HL-60 (cell line): ENCODE results near the gene NAPSA.

Experiments
- DNase-seq, 2 experiments: peaks; one replicate each; pipeline ENCODE4 v3.0.0-alpha.2; 2010 to 2020; ENCODE audit warnings: low read depth in 1 of 2, low spot score in 1 of 2
- H3K27ac ChIP-seq: fragments of 250-450 bp; sonication (Bioruptor Pico); replicated peaks from 2 replicates; pipeline ENCODE4 v1.5.1; 2020; ENCODE audit warnings: mild to moderate bottlenecking, moderate library complexity
- H3K27me3 ChIP-seq: fragments of 250-450 bp; sonication (Bioruptor Pico); 2 replicates; pipeline ENCODE4 v1.5.1; 2021; ENCODE audit warnings: mild to moderate bottlenecking, moderate library complexity; ENCODE audit not compliant: insufficient read depth, poor library complexity, severe bottlenecking
- H3K4me3 ChIP-seq: replicated peaks from 2 replicates; pipeline ENCODE4 v1.5.1; 2011; ENCODE audit warnings: mild to moderate bottlenecking, control low read depth, low read length; ENCODE audit not compliant: insufficient read depth
- GABPA ChIP-seq: IDR thresholded peaks from 2 replicates; pipeline ENCODE4 v1.6.1; 2012; ENCODE audit warnings: low read depth
- POLR2AphosphoS5 ChIP-seq: IDR thresholded peaks from 2 replicates; pipeline ENCODE4 v1.6.1; 2012; ENCODE audit warnings: low read depth
- SPI1 ChIP-seq: IDR thresholded peaks from 2 replicates; pipeline ENCODE4 v1.6.1; 2012; ENCODE audit warnings: low read depth, mild to moderate bottlenecking, borderline replicate concordance
- TF ChIP-seq, protein P1 (sequence below): IDR thresholded peaks from one replicate; pipeline ENCODE4 v1.5.1; 2011; ENCODE audit warnings: low read length, control low read depth, inconsistent platforms; ENCODE audit not compliant: insufficient read depth
- TF ChIP-seq, protein P2 (sequence below): IDR thresholded peaks from 2 replicates; pipeline ENCODE4 v1.6.1; 2012; ENCODE audit warnings: low read depth; ENCODE audit not compliant: insufficient replicate concordance

NAPSA gene

DNA sequence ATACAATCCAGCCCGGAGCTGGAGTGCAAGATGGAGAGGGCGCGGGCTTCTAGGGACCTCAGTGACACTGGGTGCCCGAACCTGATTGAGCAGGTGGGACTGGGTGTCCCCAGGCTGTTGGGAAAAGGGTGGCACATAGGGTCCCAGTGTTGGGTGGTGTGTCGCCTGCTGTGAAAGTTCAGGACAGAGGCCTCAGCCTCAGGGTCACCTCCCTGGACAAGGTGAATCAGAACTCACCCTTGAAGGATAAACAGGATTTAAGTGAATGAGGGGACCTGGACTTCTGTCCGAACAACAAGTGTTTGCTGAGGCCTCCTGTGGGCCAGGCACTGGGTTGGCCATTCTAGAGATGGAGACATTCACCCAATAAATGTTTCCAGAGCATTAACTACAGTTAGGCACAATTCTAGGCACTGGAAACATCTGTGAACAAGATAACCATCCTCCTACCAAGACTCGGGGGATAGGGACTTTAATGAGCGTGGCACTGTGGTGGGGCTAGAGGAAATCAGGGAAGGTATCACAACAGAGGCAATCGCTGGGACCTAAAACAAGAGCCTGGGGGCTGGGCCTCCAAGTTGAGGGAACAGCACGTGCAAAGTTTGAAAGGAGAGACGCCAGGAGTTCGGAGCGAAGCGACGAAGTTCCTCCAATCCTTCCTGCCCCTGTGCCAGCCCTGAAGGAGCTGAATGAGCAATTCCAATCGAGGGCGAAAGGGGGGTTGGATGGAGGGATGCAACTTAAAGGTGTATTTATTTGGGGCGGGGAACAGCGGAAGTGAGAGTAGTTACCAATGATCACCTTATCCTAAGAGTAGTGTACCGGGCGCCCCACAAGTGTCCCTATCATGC, 17.8 kb upstream of the NAPSA start:
- peak overlapping the region; percentile 44 for H3K4me3 ChIP-seq
- H3K27me3 ChIP-seq = no peaks in the 10 kb centered on the region
- peak overlapping the region; percentile 94 for H3K27ac ChIP-seq
- no peak for DNase-seq
- TF ChIP-seq GABPA (no peak), POLR2AphosphoS5 (no peak; the same call in 1 of the 2 replicates), SPI1 (no peak)
- TF ChIP-seq, protein P1, sequence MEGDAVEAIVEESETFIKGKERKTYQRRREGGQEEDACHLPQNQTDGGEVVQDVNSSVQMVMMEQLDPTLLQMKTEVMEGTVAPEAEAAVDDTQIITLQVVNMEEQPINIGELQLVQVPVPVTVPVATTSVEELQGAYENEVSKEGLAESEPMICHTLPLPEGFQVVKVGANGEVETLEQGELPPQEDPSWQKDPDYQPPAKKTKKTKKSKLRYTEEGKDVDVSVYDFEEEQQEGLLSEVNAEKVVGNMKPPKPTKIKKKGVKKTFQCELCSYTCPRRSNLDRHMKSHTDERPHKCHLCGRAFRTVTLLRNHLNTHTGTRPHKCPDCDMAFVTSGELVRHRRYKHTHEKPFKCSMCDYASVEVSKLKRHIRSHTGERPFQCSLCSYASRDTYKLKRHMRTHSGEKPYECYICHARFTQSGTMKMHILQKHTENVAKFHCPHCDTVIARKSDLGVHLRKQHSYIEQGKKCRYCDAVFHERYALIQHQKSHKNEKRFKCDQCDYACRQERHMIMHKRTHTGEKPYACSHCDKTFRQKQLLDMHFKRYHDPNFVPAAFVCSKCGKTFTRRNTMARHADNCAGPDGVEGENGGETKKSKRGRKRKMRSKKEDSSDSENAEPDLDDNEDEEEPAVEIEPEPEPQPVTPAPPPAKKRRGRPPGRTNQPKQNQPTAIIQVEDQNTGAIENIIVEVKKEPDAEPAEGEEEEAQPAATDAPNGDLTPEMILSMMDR = no peak
- TF ChIP-seq, protein P2, sequence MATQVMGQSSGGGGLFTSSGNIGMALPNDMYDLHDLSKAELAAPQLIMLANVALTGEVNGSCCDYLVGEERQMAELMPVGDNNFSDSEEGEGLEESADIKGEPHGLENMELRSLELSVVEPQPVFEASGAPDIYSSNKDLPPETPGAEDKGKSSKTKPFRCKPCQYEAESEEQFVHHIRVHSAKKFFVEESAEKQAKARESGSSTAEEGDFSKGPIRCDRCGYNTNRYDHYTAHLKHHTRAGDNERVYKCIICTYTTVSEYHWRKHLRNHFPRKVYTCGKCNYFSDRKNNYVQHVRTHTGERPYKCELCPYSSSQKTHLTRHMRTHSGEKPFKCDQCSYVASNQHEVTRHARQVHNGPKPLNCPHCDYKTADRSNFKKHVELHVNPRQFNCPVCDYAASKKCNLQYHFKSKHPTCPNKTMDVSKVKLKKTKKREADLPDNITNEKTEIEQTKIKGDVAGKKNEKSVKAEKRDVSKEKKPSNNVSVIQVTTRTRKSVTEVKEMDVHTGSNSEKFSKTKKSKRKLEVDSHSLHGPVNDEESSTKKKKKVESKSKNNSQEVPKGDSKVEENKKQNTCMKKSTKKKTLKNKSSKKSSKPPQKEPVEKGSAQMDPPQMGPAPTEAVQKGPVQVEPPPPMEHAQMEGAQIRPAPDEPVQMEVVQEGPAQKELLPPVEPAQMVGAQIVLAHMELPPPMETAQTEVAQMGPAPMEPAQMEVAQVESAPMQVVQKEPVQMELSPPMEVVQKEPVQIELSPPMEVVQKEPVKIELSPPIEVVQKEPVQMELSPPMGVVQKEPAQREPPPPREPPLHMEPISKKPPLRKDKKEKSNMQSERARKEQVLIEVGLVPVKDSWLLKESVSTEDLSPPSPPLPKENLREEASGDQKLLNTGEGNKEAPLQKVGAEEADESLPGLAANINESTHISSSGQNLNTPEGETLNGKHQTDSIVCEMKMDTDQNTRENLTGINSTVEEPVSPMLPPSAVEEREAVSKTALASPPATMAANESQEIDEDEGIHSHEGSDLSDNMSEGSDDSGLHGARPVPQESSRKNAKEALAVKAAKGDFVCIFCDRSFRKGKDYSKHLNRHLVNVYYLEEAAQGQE = no peak

DNA sequence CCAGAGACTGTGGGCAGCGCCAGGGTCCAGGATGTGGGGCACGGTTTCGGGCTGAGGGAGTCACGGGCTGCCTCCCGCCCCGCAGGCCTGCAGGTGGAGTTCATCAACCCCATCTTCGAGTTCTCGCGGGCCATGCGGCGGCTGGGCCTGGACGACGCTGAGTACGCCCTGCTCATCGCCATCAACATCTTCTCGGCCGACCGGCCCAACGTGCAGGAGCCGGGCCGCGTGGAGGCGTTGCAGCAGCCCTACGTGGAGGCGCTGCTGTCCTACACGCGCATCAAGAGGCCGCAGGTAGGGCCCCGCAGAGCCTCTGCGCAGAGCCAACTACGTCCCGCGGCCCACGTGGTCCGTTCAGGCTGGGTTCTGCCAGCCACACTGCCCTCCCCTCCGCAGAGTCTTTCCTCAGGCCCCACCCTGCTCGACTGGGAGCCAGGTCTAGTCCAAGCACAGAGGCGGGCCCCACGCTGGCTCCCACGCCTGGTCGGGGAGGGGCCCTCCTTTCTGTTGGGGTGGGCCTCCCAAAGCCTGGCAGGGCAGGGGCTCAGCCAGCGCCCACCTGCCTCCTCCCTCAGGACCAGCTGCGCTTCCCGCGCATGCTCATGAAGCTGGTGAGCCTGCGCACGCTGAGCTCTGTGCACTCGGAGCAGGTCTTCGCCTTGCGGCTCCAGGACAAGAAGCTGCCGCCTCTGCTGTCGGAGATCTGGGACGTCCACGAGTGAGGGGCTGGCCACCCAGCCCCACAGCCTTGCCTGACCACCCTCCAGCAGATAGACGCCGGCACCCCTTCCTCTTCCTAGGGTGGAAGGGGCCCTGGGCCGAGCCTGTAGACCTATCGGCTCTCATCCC, 16.7 kb upstream of the NAPSA start:
- Histone ChIP-seq H3K4me3 (no peak overlapping the region), H3K27me3 (no peaks in the 10 kb centered on the region), H3K27ac (no peak overlapping the region)
- TF ChIP-seq POLR2AphosphoS5 = no peak
- TF ChIP-seq, protein P2 = no peak
- TF ChIP-seq SPI1 = no peak
- no peak for TF ChIP-seq GABPA
- TF ChIP-seq, protein P1 = no peak
- no peak for DNase-seq

DNA sequence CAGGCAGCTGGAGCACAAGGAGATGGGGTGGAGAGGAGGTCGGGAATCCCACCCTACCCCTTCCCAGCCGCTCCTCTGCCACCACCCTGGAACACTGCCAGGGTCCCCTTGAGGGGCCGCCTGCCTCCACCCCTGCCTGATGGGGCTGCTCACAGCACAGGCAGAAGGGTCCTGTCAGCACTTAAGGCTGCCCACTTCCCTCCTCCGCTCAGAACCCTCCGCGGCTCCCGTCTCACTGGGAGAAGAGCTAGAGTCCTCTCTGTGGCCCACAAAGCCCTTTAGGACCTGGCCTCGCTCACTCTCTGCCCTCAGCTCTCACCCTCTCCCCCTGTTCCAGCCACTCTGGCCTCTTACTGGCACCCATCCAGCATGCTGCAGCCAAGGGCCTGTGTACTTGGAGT, 15.3 kb upstream of the NAPSA start:
- no peak for DNase-seq
- no peaks in the 10 kb centered on the region for H3K27me3 ChIP-seq
- TF ChIP-seq, protein P1 = no peak
- TF ChIP-seq, protein P2 = no peak
- TF ChIP-seq SPI1 = no peak
- TF ChIP-seq GABPA = no peak
- no peak for TF ChIP-seq POLR2AphosphoS5
- no peak overlapping the region for H3K27ac ChIP-seq
- no peak overlapping the region for H3K4me3 ChIP-seq
